ENCODE measurements around the gene RBFOX1.
"Not testable (repeated sequence)": the region's sequence is repeated elsewhere in the genome, so short reads cannot be mapped to it uniquely, and the experiment has no call there.

Gene RBFOX1

GRCh38 chr16:7471268-7471667 is 138.6 kb downstream of the RBFOX1 start:
- DNase-seq (ENCODE audit: low spot score), result no peak

GRCh38 chr16:7482032-7482431 is 149.4 kb downstream of the RBFOX1 start:
- DNase-seq (ENCODE audit: low spot score), result no peak

GRCh38 chr16:7482596-7483290 is 150.1 kb downstream of the RBFOX1 start:
- no peak for DNase-seq (ENCODE audit: low spot score)

- no peak for DNase-seq (ENCODE audit: low spot score)
Measured at GRCh38 chr16:7487574-7488323, 155.1 kb downstream of the RBFOX1 start.

- no peak for DNase-seq (ENCODE audit: low spot score)
Measured at GRCh38 chr16:7492122-7492521, 159.5 kb downstream of the RBFOX1 start.

GRCh38 chr16:7493133-7493532 is 160.5 kb downstream of the RBFOX1 start:
- DNase-seq (ENCODE audit: low spot score), result no peak

- DNase-seq (ENCODE audit: low spot score), result no peak
Measured at GRCh38 chr16:7497691-7498090, 165.0 kb downstream of the RBFOX1 start.

GRCh38 chr16:7501868-7502267 is 169.2 kb downstream of the RBFOX1 start:
- DNase-seq (ENCODE audit: low spot score), result no peak

GRCh38 chr16:7502591-7503157 is 170.0 kb downstream of the RBFOX1 start:
- not testable (repeated sequence) for DNase-seq (ENCODE audit: low spot score)

GRCh38 chr16:7503666-7504065 is 171.0 kb downstream of the RBFOX1 start:
- DNase-seq (ENCODE audit: low spot score), result no peak

- no peak for DNase-seq (ENCODE audit: low spot score)
Measured at GRCh38 chr16:7504844-7505243, 172.2 kb downstream of the RBFOX1 start.

GRCh38 chr16:7505495-7505894 is 172.8 kb downstream of the RBFOX1 start:
- DNase-seq (ENCODE audit: low spot score), result no peak

GRCh38 chr16:7506363-7506762 is 173.7 kb downstream of the RBFOX1 start:
- DNase-seq (ENCODE audit: low spot score), result no peak

- no peak for DNase-seq (ENCODE audit: low spot score)
Measured at GRCh38 chr16:7508656-7509055, 176.0 kb downstream of the RBFOX1 start.

GRCh38 chr16:7509963-7510601 is 177.4 kb downstream of the RBFOX1 start:
- no peak for DNase-seq (ENCODE audit: low spot score)

- DNase-seq (ENCODE audit: low spot score), result no peak
Measured at GRCh38 chr16:7511549-7512260, 179.1 kb downstream of the RBFOX1 start.

- no peak for DNase-seq (ENCODE audit: low spot score)
Measured at GRCh38 chr16:7512503-7512902, 179.9 kb downstream of the RBFOX1 start.

- DNase-seq (ENCODE audit: low spot score), result no peak
Measured at GRCh38 chr16:7513429-7513828, 180.8 kb downstream of the RBFOX1 start.

- DNase-seq (ENCODE audit: low spot score), result no peak
Measured at GRCh38 chr16:7515543-7515942, 182.9 kb downstream of the RBFOX1 start.

GRCh38 chr16:7517496-7517895 is 184.9 kb downstream of the RBFOX1 start:
- DNase-seq (ENCODE audit: low spot score), result no peak

GRCh38 chr16:7518158-7518557 is 185.5 kb downstream of the RBFOX1 start:
- no peak for DNase-seq (ENCODE audit: low spot score)

- DNase-seq (ENCODE audit: low spot score), result no peak
Measured at GRCh38 chr16:7521834-7522233, 189.2 kb downstream of the RBFOX1 start.
